HG03442 (cell line): ENCODE results near the gene QSOX1.

Source experiments
- ATAC-seq: cut with Tn5 transposase; IDR thresholded peaks from one replicate; pipeline ENCODE4 v1.9.1; 2021; ENCODE audit warnings: mild to moderate bottlenecking, moderate library complexity; ENCODE audit not compliant: unreplicated experiment

Gene QSOX1

GRCh38 chr1:180230791-180231505 lies 76.3 kb downstream of the QSOX1 start:
- no peak for ATAC-seq

GRCh38 chr1:180231506-180231921 lies 76.8 kb downstream of the QSOX1 start:
- no peak for ATAC-seq

GRCh38 chr1:180231936-180232335 lies 77.3 kb downstream of the QSOX1 start:
- ATAC-seq: no peak

GRCh38 chr1:180232521-180233043 lies 77.9 kb downstream of the QSOX1 start:
- ATAC-seq: no peak

- ATAC-seq: no peak
Measured at GRCh38 chr1:180233191-180234011, 78.7 kb downstream of the QSOX1 start.

GRCh38 chr1:180234369-180235076 lies 79.9 kb downstream of the QSOX1 start:
- ATAC-seq: no peak

GRCh38 chr1:180235077-180235501 lies 80.4 kb downstream of the QSOX1 start:
- no peak for ATAC-seq

GRCh38 chr1:180235502-180236239 lies 81.0 kb downstream of the QSOX1 start:
- no peak for ATAC-seq

- no peak for ATAC-seq
Measured at GRCh38 chr1:180236698-180237509, 82.2 kb downstream of the QSOX1 start.

- no peak for ATAC-seq
Measured at GRCh38 chr1:180237869-180238476, 83.3 kb downstream of the QSOX1 start.

GRCh38 chr1:180238675-180239074 lies 84.0 kb downstream of the QSOX1 start:
- no peak for ATAC-seq

GRCh38 chr1:180239145-180240096 lies 84.8 kb downstream of the QSOX1 start:
- ATAC-seq: no peak

- ATAC-seq: no peak
Measured at GRCh38 chr1:180241716-180242544, 87.3 kb downstream of the QSOX1 start.

- ATAC-seq: no peak
Measured at GRCh38 chr1:180243517-180244221, 89.0 kb downstream of the QSOX1 start.

GRCh38 chr1:180244840-180245239 lies 90.2 kb downstream of the QSOX1 start:
- no peak for ATAC-seq

GRCh38 chr1:180246579-180246978 lies 91.9 kb downstream of the QSOX1 start:
- ATAC-seq: no peak

GRCh38 chr1:180247061-180247460 lies 92.4 kb downstream of the QSOX1 start:
- no peak for ATAC-seq
